ENCODE data around the gene CATSPER4. TPM values are rescaled to one million over a fixed set of nuclear protein-coding genes. Genes with fewer than 3 reads are reported as not detected.

CATSPER4 gene
- total and polyA plus RNA-seq, 2 of the 8 experiments (the other 6 are each of a cell fraction or from before 2014, with no cell fraction given) = 0.65 to 0.83 TPM

- TF ChIP-seq RXRA (IDR thresholded peaks at IDR 0.05; ENCODE audit: insufficient read depth, low read depth, low read length) (no peak), EP300 (IDR thresholded peaks at IDR 0.05; ENCODE audit: borderline replicate concordance in 1 of 2, low read depth in 2 of 2, low read length in 2 of 2) (no peak), BRCA1 (IDR thresholded peaks at IDR 0.05; ENCODE audit: low read depth, low read length) (no peak), CHD2 (IDR thresholded peaks at IDR 0.05; ENCODE audit: low read length) (no peak), KDM5A (IDR thresholded peaks at IDR 0.05; ENCODE audit: low read length) (no peak), ATF3 (IDR thresholded peaks at IDR 0.05; ENCODE audit: insufficient read depth, low read depth, low read length) (no peak), CBX8 (IDR thresholded peaks at IDR 0.05; ENCODE audit: borderline replicate concordance, low read depth, low read length) (no peak), SUZ12 (IDR thresholded peaks at IDR 0.05; ENCODE audit: low read length) (no peak)
Observed at GRCh38 chr1:26181586-26182382, 8.6 kb upstream of the CATSPER4 start (continued).

Data from H1 (cell line).